HG03342 (cell line): ENCODE results near the gene CLDN19.
"Not testable (repeated sequence)": the region's sequence is repeated elsewhere in the genome, so short reads cannot be mapped to it uniquely, and the experiment has no call there.

Source experiments
- ATAC-seq: cut with Tn5 transposase; IDR thresholded peaks from one replicate; pipeline ENCODE4 v1.9.1; 2021; ENCODE audit warnings: mild to moderate bottlenecking, moderate library complexity; ENCODE audit not compliant: unreplicated experiment

The CLDN19 gene

DNA sequence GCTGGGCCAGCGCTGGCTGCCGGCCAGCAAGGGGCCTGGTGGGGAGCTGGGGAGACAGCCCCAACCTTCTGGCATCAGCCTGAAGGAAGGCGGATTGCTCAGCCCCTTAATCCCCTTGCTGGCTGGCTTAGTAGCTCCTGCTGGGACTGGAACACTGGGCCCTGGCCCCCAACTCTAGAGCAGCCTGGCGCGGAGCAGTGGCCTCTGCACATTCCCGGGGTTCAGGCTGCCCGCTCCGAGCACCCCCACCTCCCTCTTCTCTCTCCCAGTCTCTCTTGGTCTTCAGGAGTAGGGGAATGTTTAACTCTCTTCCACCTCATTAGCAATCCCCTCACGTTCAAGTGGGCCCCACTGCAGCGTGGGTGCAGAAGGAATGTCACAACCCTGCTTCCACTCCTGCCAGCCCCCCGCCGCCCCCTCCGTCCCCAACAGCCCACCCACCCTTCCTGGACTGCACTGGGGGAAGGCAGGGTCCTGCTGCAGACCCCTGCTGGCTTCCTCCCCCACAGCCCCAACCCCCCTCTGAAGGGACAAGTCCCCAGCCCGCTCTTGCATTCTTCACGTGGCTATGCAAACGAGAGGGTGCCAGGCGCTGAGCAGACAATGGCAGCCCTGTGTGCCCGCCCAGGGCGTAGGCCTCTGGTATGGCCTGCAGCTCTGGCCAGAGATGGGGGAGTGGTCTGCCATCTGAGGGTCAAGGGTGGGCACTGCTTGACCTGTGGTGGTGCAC lies 980 bp upstream of the CLDN19 start:
- no peak for ATAC-seq

DNA sequence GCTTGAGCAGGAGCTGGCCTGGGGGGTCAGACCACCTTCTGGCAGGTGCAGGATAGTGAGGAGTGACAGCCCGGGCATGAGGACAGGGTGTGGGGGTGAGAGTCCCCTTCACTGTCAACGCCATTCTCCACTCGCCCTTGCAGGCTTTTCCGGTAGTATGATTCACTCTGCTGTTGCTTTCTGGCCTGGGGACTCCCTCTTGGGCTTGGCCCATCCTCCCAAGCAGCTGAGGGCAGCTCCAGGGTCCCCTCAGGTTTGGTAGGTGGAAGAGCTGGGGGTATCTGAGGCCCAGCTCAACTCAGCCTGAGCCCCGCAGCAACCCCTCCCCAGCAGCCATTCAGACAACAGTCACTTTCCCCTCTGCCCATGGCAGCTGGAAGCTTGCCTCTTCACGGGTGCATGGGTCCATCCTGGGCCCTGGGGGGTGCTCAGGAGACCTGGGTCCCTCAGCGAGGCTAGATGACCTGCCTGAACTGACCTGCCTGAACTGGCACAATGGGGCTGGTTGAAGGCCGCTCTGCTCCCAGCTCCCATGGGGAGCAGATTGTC lies 1.3 kb downstream of the CLDN19 start:
- no peak for ATAC-seq

DNA sequence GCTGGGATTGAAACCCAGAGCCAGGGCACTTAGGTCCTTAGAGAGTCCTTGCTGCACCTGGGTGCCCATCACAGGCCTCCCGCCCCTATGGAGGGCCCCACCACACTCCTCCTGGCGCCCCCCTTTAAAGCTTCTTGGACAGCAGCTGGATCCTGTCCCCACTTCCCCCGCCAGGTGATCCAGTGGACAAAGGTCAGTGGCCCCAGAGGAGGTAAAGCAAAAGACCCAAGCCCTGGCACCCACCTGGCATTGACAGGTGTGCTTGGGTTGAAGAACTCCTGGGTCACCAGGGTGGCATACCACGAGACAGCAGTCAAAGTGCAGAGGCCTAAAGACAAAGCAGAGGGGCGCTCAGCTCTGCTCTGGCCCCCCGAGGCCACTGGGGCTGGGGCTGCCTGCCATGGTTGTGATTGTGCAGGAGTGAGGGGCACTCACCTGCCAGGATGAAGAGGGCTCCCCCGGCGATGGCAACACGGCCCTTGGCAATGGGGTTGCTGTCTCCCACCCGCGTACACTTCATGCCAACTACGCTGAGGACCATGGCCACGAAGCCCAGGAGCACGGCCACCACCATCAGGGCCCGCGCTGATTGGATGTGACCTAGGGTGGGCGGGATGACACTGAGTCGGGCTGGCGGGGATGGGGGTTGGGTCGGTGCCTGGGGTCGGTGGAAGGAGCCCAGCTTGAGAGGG lies 1.9 kb downstream of the CLDN19 start:
- no peak for ATAC-seq

DNA sequence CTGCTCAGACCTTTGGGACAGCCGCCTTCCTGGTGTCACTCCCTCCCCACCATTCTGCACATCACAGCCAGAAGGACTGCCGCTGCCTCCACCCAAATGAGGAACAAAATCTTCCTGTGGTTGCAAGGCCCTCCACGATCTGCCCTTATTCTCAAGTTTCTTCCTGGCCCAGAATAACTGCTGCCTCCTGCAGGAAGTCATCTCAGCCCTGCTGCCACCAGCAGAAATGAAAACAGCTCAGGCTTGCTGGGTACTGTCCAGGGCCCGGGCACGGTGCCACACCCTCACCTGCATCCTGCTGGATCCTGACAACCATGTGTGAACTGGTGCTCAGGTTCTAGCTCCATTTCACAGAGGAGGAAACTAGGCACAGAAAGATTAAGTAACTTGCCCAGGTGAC lies 2.8 kb downstream of the CLDN19 start:
- no peak for ATAC-seq

DNA sequence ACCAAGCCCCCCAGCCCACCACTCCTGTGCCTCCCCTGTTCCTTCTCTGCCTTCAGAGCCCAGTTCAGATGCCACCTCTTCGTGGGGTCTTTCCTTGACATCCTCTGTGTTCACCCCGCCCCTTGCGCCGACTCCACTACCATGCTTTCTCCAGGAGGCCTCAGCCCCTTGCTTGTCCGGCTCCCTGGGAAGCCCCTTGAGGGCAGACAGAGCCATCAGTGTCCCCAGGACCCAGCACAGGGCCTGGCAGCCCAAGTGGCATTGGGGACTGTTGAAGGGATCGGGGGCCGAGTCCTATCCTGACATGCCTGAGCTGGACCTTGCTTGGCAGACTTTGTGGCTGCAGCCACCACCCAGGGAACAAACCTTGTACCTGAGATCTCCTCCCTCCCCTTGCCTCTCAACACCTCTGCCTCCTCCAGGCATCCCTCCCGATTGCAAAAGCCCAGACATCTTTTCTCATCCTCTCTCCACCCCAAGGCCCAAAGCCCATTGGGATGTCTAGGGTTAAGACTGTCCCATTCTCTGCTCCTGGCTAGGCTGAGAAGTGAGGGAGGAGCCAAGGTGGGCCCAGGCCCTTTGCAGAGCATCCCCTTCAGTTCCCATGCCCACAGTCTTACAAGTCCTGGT lies 3.4 kb downstream of the CLDN19 start:
- ATAC-seq = no peak

DNA sequence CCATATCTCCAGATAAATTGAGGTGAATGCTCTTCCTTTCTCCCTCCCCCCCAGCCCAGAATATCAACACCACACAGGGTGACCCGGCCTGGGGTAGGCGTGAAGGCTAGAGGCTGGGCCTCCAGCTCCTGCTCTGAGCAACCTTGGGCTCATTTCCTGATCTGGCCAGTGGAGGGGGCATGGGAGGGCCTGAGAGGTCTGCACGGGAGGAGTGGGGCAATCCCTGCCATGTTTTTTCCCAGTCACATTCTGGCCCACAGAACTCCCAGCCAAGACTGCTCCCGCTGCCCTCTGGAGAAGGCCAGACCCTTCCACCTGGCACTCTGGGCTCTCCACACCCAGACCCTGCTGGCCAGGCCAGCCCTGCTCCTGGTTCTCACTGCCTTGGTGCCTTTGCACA lies 3.9 kb downstream of the CLDN19 start:
- ATAC-seq = no peak

DNA sequence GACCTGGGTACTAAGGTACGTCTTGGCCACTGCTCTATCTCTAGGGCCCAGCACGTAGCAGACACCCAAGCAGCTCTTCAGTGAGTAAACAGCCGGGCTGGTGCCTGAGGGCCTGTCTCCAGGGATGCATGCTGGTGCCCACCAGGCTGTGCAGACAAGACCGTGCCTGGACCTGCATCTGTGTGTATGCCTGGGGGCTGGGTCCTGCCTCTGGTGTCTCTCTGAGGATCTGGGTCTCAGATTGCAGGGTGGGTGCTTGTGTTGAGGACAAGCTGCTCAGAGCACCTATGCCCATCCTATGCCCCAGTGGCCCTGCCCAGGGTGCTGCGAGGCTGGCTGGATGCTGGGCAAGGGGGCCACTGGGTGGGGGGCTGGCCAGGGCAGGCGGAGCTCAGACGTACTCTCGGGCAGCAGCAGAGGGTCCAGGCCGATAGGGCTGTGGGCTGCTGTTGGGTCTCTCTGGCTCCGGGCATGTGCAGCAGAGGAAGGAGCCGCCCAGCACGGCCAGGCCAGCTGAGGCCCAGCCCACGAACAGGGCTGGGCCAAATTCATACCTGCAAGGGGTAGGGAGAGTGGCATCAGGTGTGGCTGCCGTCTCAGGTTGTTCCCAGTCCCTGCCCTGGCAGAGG lies 4.4 kb downstream of the CLDN19 start:
- ATAC-seq = no peak

DNA sequence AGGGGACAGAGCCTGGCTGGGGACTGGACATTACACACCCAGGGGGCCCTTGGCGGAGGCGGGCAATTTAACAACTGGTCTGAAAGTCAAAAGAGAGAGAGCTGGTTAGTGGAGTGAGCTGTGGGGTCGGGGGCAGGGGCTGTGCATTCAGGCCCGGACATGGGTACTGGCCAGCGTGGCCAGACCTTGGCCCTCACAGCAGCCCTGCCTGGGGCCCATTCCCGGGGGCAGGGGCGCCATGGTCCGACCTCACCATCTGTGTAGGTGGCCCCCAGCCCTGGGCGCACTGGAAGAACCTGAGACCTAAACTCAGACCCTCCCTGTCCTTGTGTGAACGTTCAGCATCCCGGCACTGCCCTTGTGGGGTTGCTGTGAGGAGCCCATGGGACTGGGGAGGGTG lies 5.0 kb downstream of the CLDN19 start:
- no peak for ATAC-seq

DNA sequence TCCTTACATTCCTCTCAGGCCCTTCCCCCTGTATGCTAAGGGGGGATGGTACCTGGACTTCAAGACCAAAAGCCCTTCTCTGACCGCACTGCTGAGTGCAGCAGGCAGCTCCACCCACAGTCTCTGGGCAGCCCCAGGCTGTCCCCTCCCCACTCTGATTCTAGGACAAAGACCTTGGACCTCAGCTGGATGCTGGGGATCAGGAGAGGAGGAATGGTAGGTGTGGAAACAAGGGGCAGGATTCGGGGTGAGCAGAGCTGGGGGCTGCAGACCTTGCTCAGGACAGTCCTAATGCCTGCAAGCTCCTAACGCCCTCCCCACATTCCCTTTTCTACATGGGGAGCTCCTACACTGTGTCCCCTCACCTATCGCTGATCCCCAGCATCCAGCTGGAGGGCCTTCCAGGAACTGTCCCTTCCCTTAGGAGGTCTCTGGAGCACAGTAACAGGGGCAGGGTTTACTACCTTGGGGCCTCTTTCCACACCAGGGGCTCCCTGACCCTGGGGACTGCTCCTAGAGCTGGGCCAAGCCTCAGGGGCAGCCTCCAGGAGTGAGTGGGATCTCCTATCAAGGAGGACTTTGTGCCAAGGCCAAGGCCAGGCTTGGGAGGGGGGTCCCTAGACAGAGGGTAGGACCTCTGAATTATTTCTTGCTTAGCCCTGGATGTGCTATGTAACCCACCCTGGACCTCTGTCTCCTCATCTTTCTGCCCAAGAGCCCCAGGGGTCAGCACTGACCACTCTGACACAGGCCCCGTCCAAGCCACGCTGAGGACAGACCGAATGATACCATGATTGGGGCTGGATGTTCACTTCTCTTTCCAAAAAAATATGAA lies 5.6 kb downstream of the CLDN19 start:
- no peak for ATAC-seq

DNA sequence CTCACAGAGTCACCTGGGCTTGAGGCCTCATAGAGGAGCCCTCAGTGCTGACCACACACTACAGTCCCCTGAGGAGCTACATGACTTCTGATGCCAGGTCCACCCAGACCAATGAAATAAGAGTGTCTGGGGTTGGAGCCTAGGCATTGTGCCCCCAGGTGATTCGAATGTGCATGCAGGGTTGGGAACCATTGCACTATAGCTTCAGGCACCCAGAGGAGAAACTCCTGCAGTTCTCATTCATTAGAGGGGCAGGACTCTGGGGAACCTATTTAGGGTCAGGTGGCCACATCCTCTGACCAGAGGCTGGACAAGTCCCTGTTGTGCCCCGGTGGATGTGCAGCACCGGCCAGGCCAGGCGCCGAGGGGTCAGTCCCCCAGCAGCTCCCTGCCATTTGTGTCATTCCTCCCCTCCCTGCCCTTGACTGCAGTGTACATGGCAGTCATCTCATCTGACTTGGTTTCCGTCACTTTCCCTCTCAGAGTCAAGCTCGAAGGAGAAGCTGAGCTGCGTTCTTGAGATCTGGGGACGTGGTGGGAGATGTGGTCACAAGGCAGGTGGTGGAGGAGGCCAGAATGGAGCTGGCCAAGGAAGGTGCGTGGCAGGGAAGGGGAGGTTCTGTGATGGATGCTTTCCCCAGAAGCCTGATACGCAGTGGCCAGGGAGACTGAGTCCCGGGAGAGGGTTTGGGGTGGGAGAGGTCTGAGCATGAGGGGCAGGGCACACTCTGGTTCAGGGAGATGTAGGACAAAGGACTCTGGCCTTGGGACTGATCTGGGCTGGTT lies 6.4 kb downstream of the CLDN19 start:
- no peak for ATAC-seq

DNA sequence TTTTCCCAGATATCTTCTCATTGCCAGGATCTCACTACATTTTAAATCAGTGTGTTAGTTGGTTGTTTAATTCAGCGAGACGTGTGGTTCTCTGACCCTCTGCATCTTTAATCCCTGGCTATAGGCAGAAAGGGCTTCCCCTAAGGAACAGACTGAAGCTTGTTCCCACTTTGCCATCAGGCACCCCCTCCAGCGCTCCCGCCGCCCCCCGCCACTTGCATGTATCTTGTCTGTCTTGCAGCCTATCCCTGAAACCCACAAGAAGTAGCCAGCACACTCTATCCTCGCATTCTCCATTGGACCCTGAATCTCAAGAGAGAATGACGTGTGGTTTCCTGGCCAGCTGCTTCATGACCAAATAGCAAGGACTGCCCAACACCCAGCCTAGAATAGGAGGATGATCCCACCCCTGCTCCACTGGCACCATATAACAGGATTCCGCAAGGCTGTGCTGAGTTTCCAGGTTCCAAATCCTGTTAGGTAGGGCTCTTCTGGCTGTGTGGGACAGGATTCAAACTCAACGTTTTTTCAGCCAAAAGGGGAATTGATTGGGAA lies 7.8 kb downstream of the CLDN19 start:
- ATAC-seq = no peak

DNA sequence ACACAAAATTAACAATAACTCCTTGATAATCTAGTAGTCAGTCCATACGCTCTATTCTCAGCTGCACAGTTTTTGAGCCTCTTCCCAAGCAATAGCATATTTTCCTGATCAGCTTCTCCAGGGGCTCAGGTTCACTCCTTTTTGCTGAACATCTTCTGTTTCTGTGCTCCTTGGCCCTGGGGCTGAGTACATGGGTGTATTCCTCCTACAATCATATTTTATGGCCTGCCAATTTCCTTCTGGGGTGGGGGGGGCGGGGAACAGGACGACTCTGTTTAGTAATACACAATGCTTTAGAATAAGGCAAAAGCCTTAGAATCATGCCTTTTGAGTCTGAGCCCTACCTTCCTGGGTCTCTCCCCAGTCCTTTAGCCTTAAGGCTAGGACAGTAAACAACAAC lies 8.5 kb downstream of the CLDN19 start:
- ATAC-seq = no peak

DNA sequence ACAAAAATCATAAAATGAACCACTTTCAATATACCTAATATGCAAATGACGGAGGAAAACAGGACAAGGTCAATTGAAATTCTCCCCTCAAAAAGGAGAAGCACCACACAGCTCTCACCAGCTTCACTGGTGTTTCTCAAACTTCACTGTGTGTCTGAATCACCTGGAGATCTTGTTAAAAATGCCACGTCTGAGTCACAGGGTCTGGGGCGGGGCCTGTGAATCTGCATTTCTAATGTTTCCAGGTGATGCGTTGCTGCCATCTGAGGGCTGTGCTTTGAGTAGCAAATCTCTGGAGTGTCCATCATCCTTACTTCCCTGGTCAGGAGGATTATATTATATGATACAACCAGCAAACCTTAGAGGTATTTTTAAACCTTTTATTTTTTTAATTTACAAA lies 9.0 kb downstream of the CLDN19 start:
- ATAC-seq = no peak

DNA sequence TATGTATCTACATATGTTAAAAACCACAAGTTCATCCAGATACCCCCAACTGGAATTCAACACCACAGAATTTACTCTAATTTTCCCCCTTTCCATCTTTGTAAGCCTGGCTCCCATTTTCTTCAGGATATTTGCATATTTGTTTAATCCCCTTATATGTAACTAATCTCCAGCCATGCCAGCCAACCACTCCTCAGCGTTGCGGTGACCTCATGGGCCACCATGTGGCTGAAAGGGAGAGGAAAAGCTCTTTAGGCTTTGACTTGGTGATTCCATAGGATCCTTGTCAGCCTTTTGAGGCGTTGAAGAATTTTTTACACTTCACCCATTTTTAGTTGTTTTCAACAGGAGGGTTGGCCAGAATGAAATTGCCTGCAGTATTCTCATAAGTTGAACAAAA lies 10.0 kb downstream of the CLDN19 start:
- no peak for ATAC-seq

DNA sequence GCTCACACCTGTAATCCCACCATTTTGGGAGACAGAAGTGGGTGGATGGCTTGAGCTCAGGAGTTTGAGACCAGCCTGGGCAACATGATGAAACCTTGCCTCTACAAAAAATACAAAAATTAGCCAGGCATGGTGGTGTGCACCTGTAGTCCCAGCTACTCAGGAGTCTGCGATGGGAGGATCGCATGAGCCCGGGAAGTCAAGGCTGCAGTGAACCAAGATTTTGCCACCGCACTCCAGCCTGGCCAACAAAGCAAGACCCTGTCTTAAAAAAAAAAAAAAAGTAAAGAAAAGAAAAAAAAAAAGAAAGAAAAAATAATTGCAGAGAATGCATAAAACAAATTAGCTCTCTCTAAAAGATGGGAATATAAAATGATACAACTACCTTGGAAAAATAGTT lies 14.2 kb downstream of the CLDN19 start:
- not testable (repeated sequence) for ATAC-seq

DNA sequence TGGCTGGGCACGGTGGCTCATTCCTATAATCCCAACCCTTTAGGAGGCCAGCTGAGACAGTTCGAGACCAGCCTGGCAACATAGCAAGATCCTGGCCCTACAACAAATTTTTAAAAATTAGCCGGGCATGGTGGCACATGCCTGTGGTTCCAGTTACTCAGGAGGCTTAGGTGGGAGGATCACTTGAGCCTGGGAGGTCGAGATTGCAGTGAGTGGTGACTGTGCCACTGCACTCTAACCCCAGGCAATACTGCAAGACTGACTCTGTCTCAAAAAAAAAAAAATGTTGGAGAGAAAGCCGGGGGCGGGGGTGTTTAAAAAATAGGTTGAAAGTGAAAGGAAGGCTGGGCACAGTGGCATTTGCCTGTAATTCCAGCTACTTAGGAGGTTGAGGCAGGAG lies 16.5 kb downstream of the CLDN19 start:
- ATAC-seq = no peak

DNA sequence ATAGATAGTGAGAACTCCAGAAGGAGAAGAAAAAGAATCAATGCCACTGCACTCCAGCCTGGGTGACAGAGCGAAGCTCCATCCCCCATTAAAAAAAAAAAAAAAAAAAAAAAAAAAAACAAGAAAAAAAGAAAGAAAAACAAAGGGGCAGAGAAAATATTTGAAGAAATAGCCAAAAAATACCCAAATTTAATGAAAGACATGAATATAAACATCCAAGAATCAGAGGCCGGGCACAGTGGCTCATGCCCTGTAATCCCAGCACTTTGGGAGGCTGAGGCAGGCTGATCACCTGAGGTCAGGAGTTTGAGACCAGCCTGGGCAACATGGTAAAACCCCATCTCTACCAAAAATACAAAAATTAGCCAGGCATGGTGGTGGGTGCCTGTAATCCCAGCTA lies 17.6 kb downstream of the CLDN19 start:
- ATAC-seq = not testable (repeated sequence)

DNA sequence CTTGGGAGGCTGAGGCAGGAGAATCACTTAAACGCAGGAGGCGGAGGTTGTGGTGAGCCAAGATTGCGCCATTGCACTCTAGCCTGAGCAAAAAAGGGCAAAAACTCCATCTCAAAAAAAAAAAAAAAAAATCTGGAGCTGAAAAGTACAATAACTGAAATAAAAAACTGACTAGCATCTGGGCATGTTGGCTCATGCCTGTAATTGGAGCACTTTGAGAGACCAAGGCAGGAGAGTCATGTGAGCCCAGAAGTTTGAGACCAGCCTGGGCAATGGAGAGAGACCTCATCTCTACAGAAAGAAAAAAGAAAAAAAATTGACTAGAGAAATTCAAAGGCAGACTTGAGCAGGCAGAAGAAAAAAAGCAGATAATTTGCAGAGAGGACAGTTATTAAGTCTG lies 18.1 kb downstream of the CLDN19 start:
- ATAC-seq = no peak

DNA sequence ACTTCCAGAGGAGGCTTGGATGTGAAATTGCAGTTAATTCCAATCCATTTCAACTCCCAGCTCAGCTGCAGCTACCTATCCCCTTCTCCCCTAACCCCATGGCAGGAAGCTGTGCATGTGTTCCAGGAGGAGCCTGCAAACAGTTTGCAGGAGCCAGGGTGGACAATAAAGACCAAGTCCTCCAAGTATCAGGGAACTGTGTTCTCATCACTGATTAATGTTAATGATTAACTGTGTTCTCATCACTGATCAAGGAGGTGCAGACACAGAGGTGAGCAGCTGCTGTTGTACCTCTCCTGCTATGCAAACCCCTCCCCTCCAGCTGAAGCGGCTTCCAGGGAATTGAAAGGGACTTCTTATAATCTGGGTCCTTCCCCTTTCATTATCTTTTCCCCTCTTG lies 19.2 kb downstream of the CLDN19 start:
- ATAC-seq = no peak

DNA sequence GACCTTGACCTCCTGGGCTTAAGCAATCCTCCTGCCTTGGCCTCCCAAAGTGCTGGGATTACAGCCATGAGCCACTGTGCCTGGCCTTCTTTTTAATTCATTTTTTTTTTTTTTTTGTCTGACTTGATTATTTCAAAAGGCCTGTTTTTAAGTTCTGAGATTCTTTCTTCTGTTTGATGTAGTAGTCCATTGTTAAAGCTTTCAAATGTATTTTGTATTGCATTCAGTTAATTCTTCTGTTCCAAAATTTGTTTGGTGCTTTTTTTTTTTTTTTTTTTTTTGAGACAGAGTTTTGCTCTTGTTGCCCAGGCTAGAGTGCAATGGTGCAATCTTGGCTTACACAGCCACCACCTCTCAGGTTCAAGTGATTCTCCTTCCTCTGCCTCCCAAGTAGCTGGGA lies 25.6 kb downstream of the CLDN19 start:
- not testable (repeated sequence) for ATAC-seq
